Endothelial cell of umbilical vein (primary cell): Measurements from ENCODE around the gene FAM171A2. TPM values are rescaled to one million over a fixed set of nuclear protein-coding genes. Genes with fewer than 3 reads are reported as not detected.

ENCODE experiments used
- BruUV-seq: library from RNA; stranded (reverse); fragments of 400-500 nt; replicated peaks from 2 replicates; lab custom pipeline; 2021; lab: Mats Ljungman, UMichigan
- CTCF ChIA-PET: fragments of 300-600, 350-600 bp; sonication (Branson Sonifier 250); formaldehyde crosslinking; loops from one replicate; lab custom pipeline; 2021; ENCODE audit warnings: antibody characterized with exemption, inconsistent platforms; lab: Charles Lee
- POLR2A ChIA-PET: fragments of 300-600, 350-600 bp; sonication (Branson Sonifier 250); formaldehyde crosslinking; loops from one replicate; lab custom pipeline; 2021; ENCODE audit warnings: antibody characterized with exemption, inconsistent platforms; lab: Charles Lee
- DNase-seq: peaks from one replicate; pipeline ENCODE4 v3.0.0-alpha.2; 2011; ENCODE audit warnings: low read depth, low spot score
- FAIRE-seq: peaks from 2 replicates; lab custom pipeline; 2011; peaks lifted over from hg19 to GRCh38; lab: Jason Lieb, UNC
- H2AFZ ChIP-seq: 2 replicates; pipeline ENCODE4 v1.6.0; 2012; ENCODE audit warnings: low read depth, low read length, control low read depth, inconsistent platforms
- H3K27ac ChIP-seq: 2 replicates; pipeline ENCODE4 v1.5.1; 2011; ENCODE audit warnings: low read depth, mild to moderate bottlenecking, control low read depth, low read length, moderate library complexity; ENCODE audit not compliant: insufficient read depth
- H3K27me3 ChIP-seq, 2 experiments: 2 replicates each; pipeline versions ENCODE4 v1.6.0 to v1.6.1; 2011; ENCODE audit warnings: low read length in 2 of 2, mixed read lengths in 1 of 2; ENCODE audit not compliant: control insufficient read depth in 2 of 2, insufficient read depth in 2 of 2
- H3K36me3 ChIP-seq, 2 experiments: 2 replicates in 1 of 2; 3 replicates in 1 of 2; pipeline ENCODE4 v1.5.1; 2011; ENCODE audit warnings: low read length in 2 of 2, mild to moderate bottlenecking in 1 of 2, moderate library complexity in 1 of 2; ENCODE audit not compliant: control insufficient read depth in 2 of 2, insufficient read depth in 2 of 2; ENCODE audit errors: extremely low read depth in 1 of 2
- H3K4me1 ChIP-seq: 3 replicates; pipeline ENCODE4 v1.5.1; 2011; ENCODE audit warnings: mild to moderate bottlenecking, low read length; ENCODE audit not compliant: control insufficient read depth, insufficient read depth; ENCODE audit errors: extremely low read depth
- H3K4me2 ChIP-seq: 2 replicates; pipeline ENCODE4 v1.6.1; 2011; ENCODE audit warnings: low read length, control low read depth, mixed read lengths; ENCODE audit not compliant: insufficient read depth
- H3K4me3 ChIP-seq, 3 experiments: fragments of 200-600 bp in 1 of 3; sonication (generic), shearing (Covaris generic) in 1 of 3; replicated peaks in 1 of 3; 2 replicates each; pipeline ENCODE4 v1.5.1; 2011 to 2016; ENCODE audit warnings: control low read depth in 3 of 3, low read length in 3 of 3, mild to moderate bottlenecking in 2 of 3, inconsistent platforms in 1 of 3, low read depth in 1 of 3, moderate library complexity in 1 of 3; ENCODE audit not compliant: insufficient read depth in 1 of 3
- H3K79me2 ChIP-seq: 2 replicates; pipeline ENCODE4 v1.6.0; 2012; ENCODE audit warnings: low read length, inconsistent platforms; ENCODE audit not compliant: control insufficient read depth, insufficient read depth
- H3K9ac ChIP-seq: replicated peaks from 2 replicates; pipeline ENCODE3; 2011; ENCODE audit warnings: low read length, control low read depth; ENCODE audit not compliant: insufficient read depth; ENCODE audit errors: extremely low read depth
- H3K9me1 ChIP-seq: replicated peaks from 3 replicates; pipeline ENCODE4 v1.6.0; 2011; ENCODE audit warnings: mild to moderate bottlenecking, low read length; ENCODE audit not compliant: control insufficient read depth, insufficient read depth; ENCODE audit errors: extremely low read depth
- H3K9me3 ChIP-seq: replicated peaks from 2 replicates; pipeline ENCODE4 v1.5.1; 2012; ENCODE audit warnings: low read length, inconsistent platforms; ENCODE audit not compliant: control insufficient read depth, insufficient read depth
- H4K20me1 ChIP-seq: replicated peaks from 2 replicates; pipeline ENCODE3; 2011; ENCODE audit warnings: mild to moderate bottlenecking, low read length; ENCODE audit not compliant: control insufficient read depth, insufficient read depth; ENCODE audit errors: extremely low read depth
- EZH2 ChIP-seq: IDR thresholded peaks from 2 replicates; pipeline ENCODE4 v1.6.1; 2012; ENCODE audit warnings: borderline replicate concordance, low read depth, mild to moderate bottlenecking, moderate library complexity, low read length, inconsistent platforms; ENCODE audit not compliant: severe bottlenecking
- FOS ChIP-seq: IDR thresholded peaks from 2 replicates; pipeline ENCODE4 v1.6.1; 2011; ENCODE audit warnings: mild to moderate bottlenecking, low read length, moderate library complexity, borderline replicate concordance; ENCODE audit not compliant: insufficient read depth
- JUN ChIP-seq: IDR thresholded peaks from 2 replicates; pipeline ENCODE4 v1.6.1; 2011; ENCODE audit warnings: borderline replicate concordance, low read depth; ENCODE audit not compliant: insufficient read length, insufficient read depth
- MYC ChIP-seq: IDR thresholded peaks from one replicate; pipeline ENCODE4 v1.6.1; 2011; ENCODE audit warnings: mild to moderate bottlenecking, low read depth, low read length
- POLR2A ChIP-seq: IDR thresholded peaks from 2 replicates; pipeline ENCODE4 v1.6.1; 2012; ENCODE audit warnings: low read depth, mild to moderate bottlenecking, control low read depth, low read length
- POLR2AphosphoS5 ChIP-seq: IDR thresholded peaks from 2 replicates; pipeline ENCODE4 v1.6.1; 2012; ENCODE audit warnings: low read depth, mild to moderate bottlenecking, control low read depth, low read length, moderate library complexity; ENCODE audit not compliant: insufficient read depth
- dilution Hi-C: fragments of 300-500 bp; cut with MboI; formaldehyde crosslinking; loops from one replicate; pipeline ENCODE4 v1.15.0; 2019; ENCODE audit warnings: low sequenced_read_pairs; ENCODE audit not compliant: extremely low pct_ligation_motif_present
- intact Hi-C: fragments of 100-400 bp; cut with micrococcal nuclease; formaldehyde crosslinking; loops from one replicate; pipeline ENCODE4 v1.10.0; 2022
- polyA plus RNA-seq, 4 experiments: library from polyadenylated mRNA; depleted of rRNA in 3 of 4; stranded (reverse) in 3 of 4; unstranded in 1 of 4; fragments of >200 nt; gene quantifications; 2 replicates each; pipeline versions ENCODE4 v1.2.1 to v1.2.3, GENCODE V29; 2011 to 2012; ENCODE audit warnings: missing spikeins in 1 of 4
- total RNA-seq: library from RNA; stranded (reverse); gene quantifications from 2 replicates; pipeline ENCODE4 v1.2.3, GENCODE V29; 2021
- TF ChIP-seq, protein P1 (sequence below), 2 donors: IDR thresholded peaks; 1 replicate in 1 of 2; 2 replicates in 1 of 2; pipeline ENCODE4 v1.5.1; 2011; ENCODE audit warnings: low read length in 2 of 2, mild to moderate bottlenecking in 2 of 2, moderate library complexity in 2 of 2, control low read depth in 1 of 2, inconsistent platforms in 1 of 2, low read depth in 1 of 2; ENCODE audit not compliant: insufficient read depth in 1 of 2; ENCODE audit errors: extremely low read depth in 1 of 2
- TF ChIP-seq, protein P2 (sequence below): IDR thresholded peaks from 2 replicates; pipeline ENCODE4 v1.6.1; 2011; ENCODE audit not compliant: insufficient read depth, insufficient read length

FAM171A2 gene
- total and polyA plus RNA-seq, 2 donors (not counting 3 experiments of a cell fraction or from before 2014, with no cell fraction given) = 11.3 to 13.4 TPM

- H3K36me3 ChIP-seq = peaks cover 0 to 1% of the 10 kb centered on the region in 2 experiments
- H2AFZ ChIP-seq = no peak overlapping the region
- intact Hi-C loops = no loop called here
- no peak overlapping the region for H3K9ac ChIP-seq
- DNase-seq (no peak), FAIRE-seq (no peak)
- dilution Hi-C loops = no loop called here
- POLR2A ChIA-PET = no interaction called here
- no peak overlapping the region for H3K27ac ChIP-seq
- CTCF ChIA-PET = interaction anchor here (0.6 to 2.1 kb wide), 4 partner anchors 12 to 165 kb away, joined by 3 to 8 read pairs (median 5); partner anchors contain the start of gene ATXN7L3
- no TSS peak for BruUV-seq
- no peaks in the 10 kb centered on the region for H4K20me1 ChIP-seq
- H3K9me1 ChIP-seq = no peaks in the 10 kb centered on the region
- no peaks in the 10 kb centered on the region for H3K9me3 ChIP-seq
- H3K79me2 ChIP-seq = no peaks in the 10 kb centered on the region
- no peak overlapping the region for H3K4me2 ChIP-seq
- peaks cover 5% of the 10 kb centered on the region for H3K4me1 ChIP-seq
- no peaks in the 10 kb centered on the region for H3K27me3 ChIP-seq
- no peak overlapping the region for H3K4me3 ChIP-seq
- TF ChIP-seq, protein P1, sequence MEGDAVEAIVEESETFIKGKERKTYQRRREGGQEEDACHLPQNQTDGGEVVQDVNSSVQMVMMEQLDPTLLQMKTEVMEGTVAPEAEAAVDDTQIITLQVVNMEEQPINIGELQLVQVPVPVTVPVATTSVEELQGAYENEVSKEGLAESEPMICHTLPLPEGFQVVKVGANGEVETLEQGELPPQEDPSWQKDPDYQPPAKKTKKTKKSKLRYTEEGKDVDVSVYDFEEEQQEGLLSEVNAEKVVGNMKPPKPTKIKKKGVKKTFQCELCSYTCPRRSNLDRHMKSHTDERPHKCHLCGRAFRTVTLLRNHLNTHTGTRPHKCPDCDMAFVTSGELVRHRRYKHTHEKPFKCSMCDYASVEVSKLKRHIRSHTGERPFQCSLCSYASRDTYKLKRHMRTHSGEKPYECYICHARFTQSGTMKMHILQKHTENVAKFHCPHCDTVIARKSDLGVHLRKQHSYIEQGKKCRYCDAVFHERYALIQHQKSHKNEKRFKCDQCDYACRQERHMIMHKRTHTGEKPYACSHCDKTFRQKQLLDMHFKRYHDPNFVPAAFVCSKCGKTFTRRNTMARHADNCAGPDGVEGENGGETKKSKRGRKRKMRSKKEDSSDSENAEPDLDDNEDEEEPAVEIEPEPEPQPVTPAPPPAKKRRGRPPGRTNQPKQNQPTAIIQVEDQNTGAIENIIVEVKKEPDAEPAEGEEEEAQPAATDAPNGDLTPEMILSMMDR (IDR thresholded peaks at IDR 0.05; ENCODE audit: extremely low read depth in 1 of 2, insufficient read depth in 1 of 2, low read depth in 1 of 2, low read length in 2 of 2) = no peak
- no peak for TF ChIP-seq MYC
Measured at GRCh38 chr17:44358066-44358465, 5.6 kb downstream of the FAM171A2 start.

- no TSS peak for BruUV-seq
Measured at GRCh38 chr17:44356241-44356640, 7.4 kb downstream of the FAM171A2 start.

More at GRCh38 chr17:44356241-44356640, 7.4 kb downstream of the FAM171A2 start:
- Histone ChIP-seq H3K27ac (no peak overlapping the region), H3K9me3 (no peaks in the 10 kb centered on the region), H3K36me3 (peaks cover 0 to 19% of the 10 kb centered on the region in 2 experiments), H3K4me1 (no peaks in the 10 kb centered on the region), H2AFZ (no peak overlapping the region), H3K4me3 (no peak overlapping the region), H3K79me2 (no peaks in the 10 kb centered on the region), H4K20me1 (no peaks in the 10 kb centered on the region), H3K4me2 (no peak overlapping the region), H3K9ac (no peak overlapping the region), H3K27me3 (no peaks in the 10 kb centered on the region), H3K9me1 (no peaks in the 10 kb centered on the region)
- TF ChIP-seq EZH2 (no peak), FOS (no peak), JUN (no peak), POLR2A (no peak), POLR2AphosphoS5 (no peak)
- TF ChIP-seq, protein P2, sequence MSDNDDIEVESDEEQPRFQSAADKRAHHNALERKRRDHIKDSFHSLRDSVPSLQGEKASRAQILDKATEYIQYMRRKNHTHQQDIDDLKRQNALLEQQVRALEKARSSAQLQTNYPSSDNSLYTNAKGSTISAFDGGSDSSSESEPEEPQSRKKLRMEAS = no peak
- CTCF ChIA-PET = interaction anchor here (0.8 kb wide), 1 partner anchor 167 kb away, joined by 3 read pairs; no protein-coding TSS in a partner anchor
- no peak for FAIRE-seq
- POLR2A ChIA-PET = no interaction called here
- intact Hi-C loops (no loop called here), dilution Hi-C loops (no loop called here)
- no peak for DNase-seq
